ENCODE results near the gene KIF21A.

- TF ChIP-seq POLR2A (IDR thresholded peaks at IDR 0.05; ENCODE audit: low read length) (no peak), GATA1 (IDR thresholded peaks at IDR 0.05; ENCODE audit: low read depth, low read length) (no peak)
Observed at GRCh38 chr12:39393179-39393578, 49.7 kb downstream of the KIF21A start.
